C4-2B (cell line): Measurements from ENCODE around the gene NHS.

Source experiments
- CTCF ChIP-seq: fragments of 450-650 bp; conservative IDR thresholded peaks from 2 replicates; pipeline ENCODE4 v1.5.1; 2017; ENCODE audit warnings: mild to moderate bottlenecking
- ZFX ChIP-seq: fragments of 450-650 bp; IDR thresholded peaks from 2 replicates; pipeline ENCODE4 v1.6.1; 2017

- TF ChIP-seq CTCF (no peak), ZFX (no peak)
These were observed 191.7 kb downstream of the NHS start for GRCh38 chrX:17566740-17567139.
